Fibroblast of skin of scalp (primary cell): Measurements from ENCODE around the gene SIGLEC8.
"Not testable (repeated sequence)": the region's sequence is repeated elsewhere in the genome, so short reads cannot be mapped to it uniquely, and the experiment has no call there.

Source experiments
- DNase-seq: peaks from one replicate; pipeline ENCODE4 v3.0.0-alpha.2; 2013

Gene SIGLEC8

GRCh38 chr19:51473009-51473707, 14.9 kb upstream of the SIGLEC8 start:
- peak; percentile 54 for DNase-seq

GRCh38 chr19:51472607-51473006, 14.4 kb upstream of the SIGLEC8 start:
- DNase-seq = no peak

DNA sequence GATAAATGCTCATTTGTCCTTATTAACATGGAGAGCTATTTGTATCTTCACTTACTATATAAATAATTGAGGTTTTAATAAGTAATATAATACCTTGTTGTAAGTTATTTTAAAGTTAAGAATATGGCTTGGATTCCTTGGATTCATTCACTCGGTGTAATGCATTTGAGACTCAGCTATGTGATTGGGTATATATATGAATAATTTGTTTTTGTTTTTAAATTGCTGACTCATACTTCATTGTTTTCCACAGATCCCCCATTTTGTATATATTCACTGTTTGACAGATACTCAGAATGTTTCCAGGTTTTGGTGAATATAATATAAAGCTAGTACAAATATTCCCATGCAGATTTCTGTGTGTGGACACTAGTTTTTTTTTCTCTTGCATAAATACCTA, 13.3 kb upstream of the SIGLEC8 start:
- no peak for DNase-seq

DNA sequence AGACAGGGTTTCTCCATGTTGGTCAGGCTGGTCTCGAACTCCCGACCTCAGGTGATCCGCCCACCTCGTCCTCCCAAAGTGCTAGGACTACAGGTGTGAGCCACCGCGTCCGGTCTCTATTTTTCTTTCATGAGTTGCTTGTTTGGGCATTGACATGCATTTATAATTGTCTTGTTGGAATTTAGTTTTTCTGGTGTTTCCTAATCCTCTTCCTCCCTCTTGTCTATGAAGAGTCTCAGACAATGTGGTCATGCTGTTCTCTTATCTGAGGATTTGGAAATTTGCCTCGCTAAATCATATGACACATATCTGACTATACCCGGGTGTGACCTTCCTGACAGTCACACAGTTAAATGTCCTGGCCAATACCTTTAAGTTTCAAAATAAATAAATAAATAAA, 12.7 kb upstream of the SIGLEC8 start:
- no peak for DNase-seq

GRCh38 chr19:51469629-51470028, 11.4 kb upstream of the SIGLEC8 start:
- DNase-seq = no peak

DNA sequence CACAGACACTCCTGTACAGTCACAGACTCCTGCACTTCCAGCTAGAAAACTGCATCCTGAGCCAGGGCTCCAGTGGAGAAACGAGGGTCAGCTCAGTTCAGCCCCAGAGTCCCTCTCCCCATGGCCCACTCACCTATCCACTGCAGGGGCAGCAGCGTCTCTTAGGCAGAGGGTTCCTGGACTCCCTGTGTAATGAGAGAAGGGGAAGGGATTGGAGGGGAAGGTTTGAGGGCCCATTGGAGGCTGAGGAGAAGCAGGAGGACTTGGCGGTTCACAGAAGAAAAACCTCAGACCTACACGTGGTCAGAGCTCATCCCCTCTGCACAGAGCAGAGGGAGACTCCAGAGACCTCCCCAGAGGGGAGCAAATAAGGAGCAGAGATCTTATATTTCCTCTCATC, 10.9 kb upstream of the SIGLEC8 start:
- DNase-seq = no peak

- DNase-seq = no peak
Observed at GRCh38 chr19:51468545-51468920, 10.3 kb upstream of the SIGLEC8 start.

GRCh38 chr19:51467864-51468544, 9.8 kb upstream of the SIGLEC8 start:
- no peak for DNase-seq

DNA sequence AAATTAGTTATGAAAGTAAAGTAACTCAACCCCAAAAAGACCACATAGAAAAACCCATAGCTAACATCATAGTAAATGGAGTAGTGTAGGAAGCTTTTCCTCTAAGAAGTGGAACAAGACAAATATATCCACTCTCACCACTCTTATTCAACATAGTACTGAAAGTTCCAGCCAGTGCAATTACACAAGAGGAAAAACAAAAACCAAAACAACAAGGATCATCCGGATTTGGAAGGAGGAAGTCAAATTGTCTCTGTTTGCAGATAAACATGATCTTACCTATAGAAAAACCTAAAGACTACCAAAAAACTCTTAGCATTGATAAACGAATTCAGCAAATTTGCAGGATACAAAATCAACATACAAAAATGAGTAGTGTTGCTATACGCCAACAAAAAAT, 8.5 kb upstream of the SIGLEC8 start:
- DNase-seq = no peak

DNA sequence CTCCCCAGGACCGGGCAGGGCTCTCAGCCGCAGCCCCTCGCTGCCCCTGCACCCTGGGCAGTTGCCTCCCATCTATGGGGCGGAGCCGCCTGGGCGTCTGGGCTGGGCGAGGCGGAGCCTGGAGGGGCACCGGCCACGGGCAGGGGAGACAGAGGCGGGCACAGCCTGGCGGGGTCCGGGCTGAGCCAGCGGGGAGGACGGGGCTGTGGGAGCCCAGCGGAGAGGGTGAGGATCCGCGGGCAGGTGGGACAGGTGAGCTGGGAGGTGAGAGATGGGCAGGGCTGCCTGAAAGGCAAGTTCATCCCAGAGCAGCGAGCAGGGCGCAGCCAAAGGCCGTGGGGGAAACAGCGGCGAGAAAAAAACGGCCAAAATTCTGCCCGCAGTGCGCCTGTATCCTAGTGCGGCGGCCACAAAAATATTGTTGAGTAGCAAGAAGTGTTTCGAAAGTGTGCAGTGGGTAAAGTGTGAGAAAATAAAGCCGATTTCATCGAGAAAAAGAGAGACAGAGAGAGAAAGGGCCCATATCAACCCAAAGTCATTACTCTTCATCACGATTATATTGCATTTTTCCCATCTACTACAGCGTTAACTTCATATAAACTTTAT, 5.8 kb upstream of the SIGLEC8 start:
- not testable (repeated sequence) for DNase-seq

GRCh38 chr19:51462681-51463080, 4.4 kb upstream of the SIGLEC8 start:
- DNase-seq = no peak

DNA sequence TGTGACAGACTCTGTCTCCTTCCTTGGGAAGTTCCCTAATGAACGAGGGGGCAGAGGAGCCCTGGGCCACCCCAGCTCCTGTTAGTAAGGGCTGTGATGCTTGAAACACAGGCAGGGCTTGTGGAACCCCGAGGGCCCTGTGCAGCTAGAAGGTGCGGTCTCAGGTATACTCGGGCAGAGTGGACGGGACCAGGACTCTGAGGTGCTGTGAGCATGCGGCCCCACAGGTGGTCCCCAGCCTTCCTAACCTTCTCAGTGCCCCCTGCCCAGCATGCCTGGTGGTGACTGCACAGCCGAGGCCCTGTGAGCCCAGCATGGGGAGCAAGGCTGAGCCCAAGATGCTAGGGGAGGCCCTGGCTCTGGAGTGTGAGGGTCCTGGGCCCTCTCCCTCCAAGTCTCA, 4.0 kb upstream of the SIGLEC8 start:
- no peak for DNase-seq

- DNase-seq = no peak
Observed at GRCh38 chr19:51461723-51462161, 3.5 kb upstream of the SIGLEC8 start.

- DNase-seq = peak; percentile 7
Observed at GRCh38 chr19:51460164-51460992, 2.1 kb upstream of the SIGLEC8 start.

DNA sequence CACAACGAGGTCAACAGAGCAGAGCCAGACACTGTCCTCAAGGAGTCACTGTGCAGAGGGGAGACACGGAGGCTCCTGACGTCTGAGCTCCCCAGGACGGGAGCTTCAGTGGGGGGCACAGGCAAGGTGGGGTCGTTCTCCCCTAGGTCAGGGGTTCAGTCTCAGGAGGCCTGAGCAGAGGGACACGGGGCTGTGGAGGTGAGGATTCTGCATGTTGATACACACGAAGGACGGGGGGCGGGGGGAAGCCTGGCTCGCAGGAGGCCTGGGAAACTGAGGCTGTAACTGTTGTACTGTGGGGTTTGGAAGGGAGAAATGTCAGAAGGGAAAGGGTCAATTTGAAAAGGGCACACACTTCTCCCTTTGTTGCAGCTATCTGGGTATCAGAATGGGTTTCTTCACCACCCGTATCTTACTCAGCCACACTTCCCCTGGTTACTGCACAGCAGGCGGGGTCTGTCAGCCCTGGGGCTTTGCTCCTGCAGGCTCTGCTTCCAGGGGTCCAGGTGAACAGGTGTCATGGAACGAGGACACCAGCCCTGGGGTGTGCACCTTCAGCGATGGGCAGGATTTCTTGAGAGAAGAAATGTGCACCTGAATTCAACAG, 748 bp upstream of the SIGLEC8 start:
- DNase-seq = no peak

- DNase-seq = no peak
Observed at GRCh38 chr19:51457351-51458013, 772 bp downstream of the SIGLEC8 start.

DNA sequence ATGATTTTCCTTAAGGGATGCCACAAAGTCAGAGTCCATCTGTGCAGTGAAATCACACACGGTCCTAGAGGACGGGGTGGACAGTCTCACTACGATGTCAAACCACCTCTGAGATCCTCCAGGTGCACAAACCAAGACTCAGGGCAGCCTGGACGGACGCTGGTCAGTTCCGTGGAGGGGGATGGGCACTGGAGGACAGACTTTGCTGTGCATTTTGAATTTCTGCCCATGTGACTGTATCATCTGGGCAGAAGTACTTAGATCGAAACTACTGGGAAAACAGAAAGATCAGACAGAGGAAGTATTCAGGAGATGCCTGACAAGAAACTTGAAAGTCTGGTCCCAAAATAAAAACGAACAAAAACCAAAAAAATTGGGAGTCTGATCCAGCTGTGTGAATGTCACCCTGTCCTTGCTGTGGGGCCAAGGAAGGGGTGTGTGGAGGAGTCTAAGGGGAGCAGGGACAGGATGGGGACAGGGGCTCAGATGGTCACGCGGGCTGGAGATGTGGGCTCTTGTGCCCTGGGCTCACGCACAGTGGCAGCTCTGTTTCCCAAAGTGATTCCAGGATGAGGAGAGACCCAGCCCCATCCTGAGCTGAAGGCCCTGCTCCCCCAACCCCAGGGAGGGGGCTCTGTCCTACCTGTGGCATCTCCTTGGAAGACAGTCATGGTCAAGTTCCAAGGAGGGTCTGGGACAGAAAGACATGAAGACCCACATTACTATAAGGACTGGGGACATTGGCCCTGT, 1.5 kb downstream of the SIGLEC8 start:
- no peak for DNase-seq

- DNase-seq = no peak
Observed at GRCh38 chr19:51450730-51451307, 7.4 kb downstream of the SIGLEC8 start.

- DNase-seq = no peak
Observed at GRCh38 chr19:51448411-51449016, 9.7 kb downstream of the SIGLEC8 start.

DNA sequence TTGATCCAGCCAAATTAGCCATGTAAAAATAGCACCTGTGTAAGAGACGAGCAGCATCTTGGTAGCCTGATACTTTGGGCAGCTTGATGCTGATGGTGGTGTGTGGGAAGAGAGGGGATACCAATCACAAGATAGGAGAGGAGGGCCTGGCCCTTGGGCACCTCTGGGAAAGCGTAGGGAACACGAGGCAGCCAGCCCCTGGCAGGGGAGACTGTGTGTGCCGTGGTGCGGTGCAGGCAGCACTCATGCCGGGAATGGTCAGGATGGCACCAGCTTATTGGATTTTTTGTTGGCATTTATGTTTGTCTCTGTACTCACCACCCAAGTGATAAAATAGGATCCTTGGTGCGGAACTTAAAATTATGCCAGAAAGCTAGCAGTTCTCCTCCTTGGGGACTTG, 10.2 kb downstream of the SIGLEC8 start:
- no peak for DNase-seq
